Kidney (tissue), 14 donors: ENCODE results near the gene ZFP92. TPM values are rescaled to one million over a fixed set of nuclear protein-coding genes. Genes with fewer than 3 reads are reported as not detected.

Source experiments
- DNase-seq, 5 donors: peaks; one replicate each; pipeline ENCODE4 v3.0.0-alpha.2; 2013 to 2020
- FAIRE-seq: peaks from 2 replicates; lab custom pipeline; 2012; peaks lifted over from hg19 to GRCh38; lab: Jason Lieb, UNC
- H3K27ac ChIP-seq, 2 donors: one replicate each; pipeline ENCODE4 v1.7.0; 2013; ENCODE audit warnings: low read depth in 2 of 2, low read length in 2 of 2, inconsistent platforms in 1 of 2
- H3K27me3 ChIP-seq: one replicate; pipeline ENCODE4 v1.7.1; 2013; ENCODE audit warnings: low read length, inconsistent platforms; ENCODE audit not compliant: control insufficient read depth, insufficient read depth
- H3K36me3 ChIP-seq, 3 donors: one replicate each; pipeline versions ENCODE4 v1.7.0 to v1.7.1; 2013; ENCODE audit warnings: low read length in 3 of 3, control low read depth in 1 of 3, inconsistent platforms in 1 of 3; ENCODE audit not compliant: insufficient read depth in 3 of 3, control insufficient read depth in 2 of 3
- H3K4me1 ChIP-seq, 3 donors: one replicate each; pipeline versions ENCODE4 v1.7.0 to v1.7.1; 2013; ENCODE audit warnings: low read length in 3 of 3, inconsistent platforms in 1 of 3, low read depth in 1 of 3; ENCODE audit not compliant: control insufficient read depth in 2 of 3, insufficient read depth in 2 of 3
- H3K4me3 ChIP-seq, 3 donors: one replicate each; pipeline versions ENCODE4 v1.7.0 to v1.8.1; 2013; ENCODE audit warnings: low read length in 3 of 3, control low read depth in 1 of 3, inconsistent platforms in 1 of 3
- H3K9ac ChIP-seq, 3 donors: one replicate each; pipeline versions ENCODE4 v1.7.0 to v1.7.1; 2013; ENCODE audit warnings: low read length in 3 of 3, control low read depth in 1 of 3, inconsistent platforms in 1 of 3
- H3K9me3 ChIP-seq, 3 donors: one replicate each; pipeline versions ENCODE4 v1.7.0 to v1.7.1; 2013; ENCODE audit warnings: low read length in 3 of 3, control low read depth in 1 of 3, inconsistent platforms in 1 of 3; ENCODE audit not compliant: control insufficient read depth in 2 of 3, insufficient read depth in 1 of 3
- CTCF ChIP-seq: IDR thresholded peaks from 3 replicates; pipeline ENCODE4 v1.5.1; 2012; ENCODE audit warnings: mild to moderate bottlenecking, moderate library complexity, borderline replicate concordance; ENCODE audit not compliant: insufficient read depth; ENCODE audit errors: extremely low read depth
- intact Hi-C: fragments of 100-400 bp; cut with DNase I; formaldehyde crosslinking; loops from one replicate; pipeline ENCODE4 v1.11.1; 2022
- polyA plus RNA-seq: library from polyadenylated mRNA; stranded (reverse); fragments of 350-450 nt; fragmentation: Illumina TruSeq; extraction: RNeasy Lipid Tissue Mini Kit (QIAGEN cat#74804); gene quantifications from one replicate; pipeline ENCODE4 v1.2.3, GENCODE V29; 2014; ENCODE audit warnings: low read depth, low replicate concordance; ENCODE audit not compliant: insufficient read depth
- total RNA-seq: library from RNA; stranded (reverse); fragmentation: NEBNext Ultra II Directional; extraction: Animal tissue kit (Norgen Biotek cat#: 25700); gene quantifications from one replicate; pipeline ENCODE4 v1.2.1, GENCODE V29; 2021
- donor health status: control.
- donor health status: control.
- donor health status: control.
- donor health status: control.
- donor health status: control.
- donor health status: DM: yes; HTN: yes; CAD: no.
- donor health status: Normal renal cell carcinoma (clear cell type).

Gene ZFP92
- total and polyA plus RNA-seq, 2 donors from 2014 or later = 0.47 to 0.91 TPM

GRCh38 chrX:153456704-153457103 is 45.4 kb downstream of the ZFP92 start:
- intact Hi-C loops = no loop called here
- Histone ChIP-seq H3K9me3 (no peaks in the 10 kb centered on the region), H3K4me1 (no peaks in the 10 kb centered on the region), H3K27ac (no peak overlapping the region), H3K4me3 (no peak overlapping the region), H3K27me3 (no peaks in the 10 kb centered on the region), H3K36me3 (peaks cover 0 to under 1% (median 0%) of the 10 kb centered on the region in 3 donors), H3K9ac (no peak overlapping the region)
- no peak for TF ChIP-seq CTCF
- DNase-seq (peak in 1 of 5 donors; percentile 63), FAIRE-seq (no peak)

GRCh38 chrX:153457136-153457825 is 46.0 kb downstream of the ZFP92 start:
- Histone ChIP-seq H3K4me1 (no peaks in the 10 kb centered on the region), H3K27me3 (no peaks in the 10 kb centered on the region), H3K9ac (no peak overlapping the region), H3K27ac (no peak overlapping the region), H3K9me3 (no peaks in the 10 kb centered on the region), H3K36me3 (peaks cover 0 to 2% (median 0%) of the 10 kb centered on the region in 3 donors), H3K4me3 (no peak overlapping the region)
- intact Hi-C loops = no loop called here
- FAIRE-seq (no peak), DNase-seq (peak in 1 of 5 donors; percentile 61)
- no peak for TF ChIP-seq CTCF

- H3K27me3 ChIP-seq = no peaks in the 10 kb centered on the region
- H3K4me3 ChIP-seq = no peak overlapping the region
- H3K9me3 ChIP-seq = no peaks in the 10 kb centered on the region
- FAIRE-seq = no peak
- H3K27ac ChIP-seq = no peak overlapping the region
- intact Hi-C loops = no loop called here
- H3K4me1 ChIP-seq = no peaks in the 10 kb centered on the region
- H3K9ac ChIP-seq = no peak overlapping the region
- no peak for TF ChIP-seq CTCF
- peaks cover 0 to 2% (median 0%) of the 10 kb centered on the region in 3 donors for H3K36me3 ChIP-seq
- DNase-seq = peak in 1 of 5 donors; percentile 60
Measured at GRCh38 chrX:153457827-153458466, 46.7 kb downstream of the ZFP92 start.
